ENCODE data around the gene WDR70.

Gene WDR70

DNA sequence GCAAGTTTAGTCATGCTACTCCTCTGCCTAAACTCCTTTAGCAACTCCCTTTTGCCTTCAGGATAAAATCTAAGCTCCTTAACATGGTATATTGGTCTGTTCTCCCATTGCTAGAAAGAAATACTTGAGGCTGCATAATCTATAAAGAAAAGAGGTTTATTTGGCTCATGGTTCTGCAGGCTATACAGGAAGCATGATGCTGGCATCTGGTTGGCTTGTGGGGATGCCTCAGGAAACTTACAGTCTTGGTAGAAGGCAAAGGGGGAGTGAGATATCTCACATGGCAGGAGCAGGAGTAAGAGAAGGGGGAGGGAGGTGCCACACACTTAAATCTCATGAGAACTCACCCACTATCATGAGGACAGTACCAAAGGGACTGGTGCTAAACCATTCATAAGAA lies 315.7 kb downstream of the WDR70 start:
- DNase-seq = no peak

GRCh38 chr5:37695647-37696046 lies 316.5 kb downstream of the WDR70 start:
- DNase-seq = no peak

DNA sequence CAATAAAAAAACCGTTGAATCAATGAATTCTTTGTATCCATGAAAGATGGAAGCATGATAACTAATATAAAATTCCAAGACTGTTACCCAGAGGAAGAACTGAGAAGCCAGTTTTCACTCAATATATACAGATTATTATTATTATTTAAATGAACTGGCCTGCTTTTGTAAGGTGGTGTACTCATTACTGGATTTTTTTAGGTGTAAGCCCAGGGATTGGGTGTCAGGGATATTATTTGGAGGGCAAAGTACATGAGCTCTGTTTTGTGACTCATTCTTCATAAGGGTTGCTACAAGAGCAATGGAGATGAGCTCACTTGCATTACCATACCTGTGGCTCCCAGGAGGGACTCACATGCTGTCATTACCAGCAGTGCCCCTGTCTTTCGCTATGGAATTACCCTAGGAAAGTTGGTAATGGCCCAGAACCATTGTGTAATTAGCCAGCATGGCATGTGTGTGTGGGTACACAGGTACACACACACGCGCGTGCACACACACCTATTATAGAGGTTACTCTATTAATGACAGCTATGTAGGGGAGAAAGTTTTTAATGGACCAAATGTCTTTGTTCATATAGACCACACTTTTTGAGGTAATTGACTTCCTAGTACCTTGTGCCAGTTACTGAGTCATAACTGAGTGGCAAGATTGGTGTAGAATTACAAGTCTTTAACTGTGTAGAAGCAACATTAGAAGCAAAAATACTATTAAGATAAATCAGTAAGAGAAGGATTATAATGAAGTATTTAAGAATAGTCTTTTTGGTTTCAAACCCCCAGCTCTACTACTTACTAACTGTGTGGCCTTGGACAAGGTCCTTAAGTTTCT lies 317.3 kb downstream of the WDR70 start:
- DNase-seq = peak; percentile 8 to 11

DNA sequence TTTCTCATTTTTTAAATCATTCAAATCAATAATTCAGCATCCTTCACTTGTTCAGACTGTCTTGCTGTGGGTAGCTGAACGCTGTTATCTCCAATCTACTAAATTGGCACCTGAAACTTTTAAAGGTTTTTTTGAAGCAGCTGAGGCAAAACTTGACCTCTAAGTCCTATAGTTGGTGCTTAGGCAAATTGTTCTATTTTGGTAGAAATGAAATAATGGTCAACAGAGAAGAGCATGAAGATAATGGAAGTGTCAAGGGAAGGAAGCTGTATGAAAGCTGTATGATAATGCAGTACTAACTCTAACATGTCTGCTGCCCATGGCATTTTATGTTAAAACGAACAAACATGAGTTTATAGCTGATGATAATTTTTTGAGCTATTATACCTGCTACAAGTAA lies 322.8 kb downstream of the WDR70 start:
- no peak for DNase-seq

DNA sequence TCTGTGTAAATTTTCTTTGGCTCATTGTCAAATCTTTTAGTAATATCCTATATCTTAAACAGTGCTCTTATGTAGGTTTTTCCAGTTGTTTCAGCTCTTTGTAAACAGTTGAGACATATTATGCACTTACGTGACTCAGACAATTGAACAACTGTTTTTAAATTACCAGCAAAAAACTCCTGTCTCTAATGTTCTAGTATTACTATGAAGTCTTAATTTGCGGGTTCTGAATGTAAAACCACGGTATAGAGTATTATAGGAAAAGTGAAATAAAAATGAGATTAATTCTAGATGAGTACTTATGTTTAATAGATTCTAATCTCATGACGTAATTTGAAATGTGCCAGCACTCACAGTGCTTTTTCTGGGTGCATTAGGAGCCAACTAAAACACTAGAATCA lies 324.7 kb downstream of the WDR70 start:
- DNase-seq = no peak

- DNase-seq = no peak
These were observed 325.3 kb downstream of the WDR70 start for GRCh38 chr5:37704406-37704805.

GRCh38 chr5:37709020-37709419 lies 329.9 kb downstream of the WDR70 start:
- DNase-seq = no peak

DNA sequence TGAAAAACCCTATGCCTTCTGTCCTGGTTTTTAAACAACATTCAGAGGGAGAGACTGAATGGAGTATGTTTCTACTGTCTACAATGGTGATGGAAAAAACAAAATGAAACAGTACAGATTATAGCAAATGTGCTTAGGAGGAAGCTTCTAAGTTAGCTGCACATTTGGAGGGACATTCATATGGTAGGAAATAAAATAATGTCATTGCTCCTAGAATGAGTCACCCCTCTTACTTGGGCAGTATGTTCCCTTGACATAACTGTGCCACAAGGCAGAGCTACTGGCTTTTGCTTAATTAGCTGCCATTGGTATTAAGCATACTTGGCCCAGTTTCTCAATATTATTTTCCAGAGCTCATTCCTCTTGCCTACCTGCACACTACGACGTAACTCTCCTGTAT lies 331.8 kb downstream of the WDR70 start:
- no peak for DNase-seq

DNA sequence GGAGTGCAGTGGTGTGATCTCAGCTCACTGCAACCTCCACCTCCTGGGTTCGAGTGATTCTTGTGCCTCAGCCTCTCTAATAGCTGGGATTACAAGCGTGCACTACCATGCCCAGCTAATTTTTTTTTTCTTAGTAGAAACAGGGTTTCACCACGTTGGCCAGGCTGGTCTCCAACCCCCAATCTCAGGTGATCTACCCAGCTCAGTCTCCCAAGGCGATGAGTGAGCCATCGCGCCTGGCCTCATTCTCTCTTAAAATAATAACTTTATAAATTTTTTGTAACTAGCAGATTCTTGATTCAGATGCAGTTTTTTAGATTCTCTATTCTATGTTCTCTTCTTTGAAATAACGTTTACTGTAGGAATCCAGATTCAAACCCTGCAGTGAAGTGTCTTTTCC lies 333.6 kb downstream of the WDR70 start:
- DNase-seq = no peak

DNA sequence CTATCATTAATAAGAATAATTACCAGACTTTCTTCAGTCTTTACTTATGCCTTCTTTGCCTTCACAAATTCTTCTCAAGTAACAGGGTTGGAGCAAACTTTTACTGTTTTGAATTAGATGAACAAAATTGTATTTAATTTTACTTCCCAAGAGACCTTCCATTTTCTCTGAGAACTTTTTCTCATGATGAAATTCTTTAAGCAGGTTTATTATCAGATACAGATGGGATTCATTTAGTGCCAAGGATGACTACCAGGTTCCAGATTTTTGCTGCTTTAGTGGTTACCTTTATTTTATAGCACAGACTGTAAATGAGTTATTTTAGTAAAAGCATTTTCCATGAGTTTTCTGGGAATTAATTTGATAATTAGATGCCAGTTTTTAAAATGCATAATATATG lies 335.6 kb downstream of the WDR70 start:
- DNase-seq = no peak

DNA sequence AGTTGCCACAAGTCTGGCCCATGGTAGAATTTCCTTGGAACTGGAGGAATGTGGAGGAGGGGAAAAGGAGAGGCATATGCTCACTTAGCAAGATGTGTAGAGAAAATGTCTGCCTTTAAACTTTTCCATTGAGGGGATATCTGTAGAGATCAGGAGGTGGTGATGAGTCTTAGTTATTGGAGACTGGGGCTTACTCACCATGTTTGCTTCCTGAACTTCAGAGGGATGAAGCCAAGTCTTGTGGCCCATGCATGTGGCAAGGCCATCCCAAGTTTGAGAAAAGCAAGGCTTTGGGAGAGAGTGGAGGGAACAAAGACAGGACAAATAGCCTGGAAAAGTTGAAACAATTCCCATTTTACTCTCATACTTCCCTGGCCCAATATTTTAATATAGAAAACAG lies 336.2 kb downstream of the WDR70 start:
- DNase-seq = no peak

- DNase-seq = no peak
These were observed 336.9 kb downstream of the WDR70 start for GRCh38 chr5:37715992-37716391.

- no peak for DNase-seq
These were observed 337.3 kb downstream of the WDR70 start for GRCh38 chr5:37716405-37716804.

DNA sequence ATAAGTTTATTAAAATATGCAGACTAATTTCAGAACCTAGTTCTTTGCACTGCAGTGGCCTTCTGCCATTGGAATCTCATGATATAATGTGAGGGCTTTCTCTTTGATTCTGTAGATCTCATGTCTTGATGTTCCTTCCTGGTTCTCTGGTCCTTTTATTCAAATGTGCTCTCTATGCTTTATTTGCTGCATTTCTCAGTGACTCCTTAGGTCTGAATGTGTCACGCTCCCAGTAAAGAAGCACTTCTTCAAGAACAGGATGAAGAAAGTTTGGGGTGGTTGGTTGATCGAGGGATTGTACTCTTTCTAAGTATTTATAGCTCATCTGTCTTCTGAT lies 338.1 kb downstream of the WDR70 start:
- DNase-seq = no peak

DNA sequence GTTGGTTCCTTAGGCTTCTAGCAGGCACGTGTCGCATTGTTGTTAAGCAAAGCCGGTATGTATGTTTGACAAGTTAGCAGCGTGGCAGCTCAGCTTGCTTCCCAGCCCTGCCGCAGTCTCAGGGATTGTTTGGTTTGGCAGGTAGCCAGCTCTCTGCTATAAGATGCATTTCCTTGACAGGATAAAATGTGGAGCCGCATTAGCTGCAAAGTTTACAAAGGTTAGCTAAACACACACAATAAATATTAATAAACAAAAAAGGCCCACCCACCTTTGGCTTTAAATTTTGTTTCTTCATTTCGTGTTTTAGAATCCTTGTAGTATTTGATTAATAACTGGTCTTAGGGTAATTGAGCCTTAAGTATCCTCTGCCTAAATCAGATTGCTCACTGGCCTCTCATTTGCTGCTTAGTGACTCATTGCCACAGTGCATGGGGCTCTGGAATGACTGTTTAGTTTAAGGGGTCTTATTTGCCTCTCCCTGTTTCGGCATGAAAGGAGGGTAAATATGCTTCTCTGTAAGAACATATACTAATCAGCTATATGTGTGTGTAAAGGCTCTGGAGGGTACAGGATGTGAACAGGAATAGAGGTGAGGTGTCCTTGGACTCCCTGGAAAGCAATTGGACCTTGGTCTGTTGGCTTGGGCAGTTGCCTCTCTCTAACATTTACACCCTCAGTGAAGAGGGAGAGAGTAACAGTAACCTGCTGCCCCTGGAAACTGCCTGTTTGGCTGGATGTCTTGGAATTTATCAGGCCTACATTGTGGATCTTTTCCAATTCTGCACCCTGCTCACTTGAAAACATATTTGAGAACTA lies 338.7 kb downstream of the WDR70 start:
- DNase-seq = no peak

DNA sequence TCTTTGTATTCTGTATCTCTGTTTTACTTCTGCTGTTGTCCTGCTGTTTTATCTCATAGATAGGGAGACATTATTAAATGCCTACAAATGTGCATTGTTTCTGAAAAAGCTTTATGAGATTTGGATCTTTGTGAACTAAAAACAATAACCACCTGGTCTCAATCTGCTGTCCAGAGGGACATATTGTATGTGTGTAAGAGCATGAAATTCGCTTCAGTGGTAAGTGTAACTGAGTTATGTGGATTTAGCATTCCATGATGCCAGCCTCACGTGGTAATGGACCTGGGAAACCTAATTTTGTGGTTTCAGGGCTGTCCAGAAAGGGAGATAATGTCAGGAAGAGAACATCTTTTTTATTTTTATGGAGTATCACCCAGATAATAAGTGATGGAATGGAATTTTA lies 341.4 kb downstream of the WDR70 start:
- DNase-seq = no peak

GRCh38 chr5:37721447-37721871 lies 342.3 kb downstream of the WDR70 start:
- peak; percentile 29 to 51 for DNase-seq

DNA sequence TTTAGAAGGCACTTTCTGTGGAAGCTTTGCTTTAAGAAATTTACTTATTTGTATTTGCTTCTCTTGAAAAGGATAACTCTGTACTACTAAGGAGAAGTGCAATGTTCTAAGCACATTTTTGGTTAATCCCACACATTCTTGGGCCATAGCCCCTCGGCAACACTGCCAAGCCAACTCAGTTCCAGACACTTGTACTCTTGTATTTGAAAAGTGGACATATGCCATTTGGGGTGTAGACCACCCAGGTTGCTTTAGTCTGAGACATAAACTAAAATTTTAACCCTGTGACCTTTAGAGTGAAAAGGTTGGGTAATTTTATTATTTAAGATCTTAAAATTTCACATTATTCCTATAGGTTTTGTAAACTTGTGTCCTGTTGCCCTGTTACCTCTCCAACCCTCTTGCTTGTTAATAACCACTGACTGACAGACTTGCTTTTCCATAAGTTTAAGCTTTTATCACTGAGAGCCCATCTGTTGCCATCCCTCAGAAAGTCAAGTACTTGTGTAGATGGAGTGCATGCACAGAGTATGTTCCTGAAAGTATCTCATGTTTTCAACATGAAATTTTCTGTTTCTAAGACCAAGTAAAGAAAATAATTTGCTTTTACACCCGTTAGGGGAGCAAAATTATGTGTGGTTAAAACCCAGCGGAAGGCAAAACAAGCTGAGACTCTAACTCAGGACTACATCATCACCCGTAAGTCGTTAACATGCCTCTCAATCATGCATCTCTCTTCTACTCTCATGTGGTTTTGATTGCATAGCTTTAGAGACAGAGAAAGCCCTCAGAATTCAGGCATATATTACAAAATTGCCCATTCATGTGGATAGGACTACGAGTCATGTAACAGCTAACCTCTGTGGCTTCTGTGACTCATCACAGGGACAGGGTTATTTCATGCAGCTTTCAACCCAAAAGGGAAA lies 343.4 kb downstream of the WDR70 start:
- peak; percentile 65 to 71 for DNase-seq

GRCh38 chr5:37723162-37723961 lies 344.2 kb downstream of the WDR70 start:
- DNase-seq = peak in 1 of 2 experiments; percentile 15

DNA sequence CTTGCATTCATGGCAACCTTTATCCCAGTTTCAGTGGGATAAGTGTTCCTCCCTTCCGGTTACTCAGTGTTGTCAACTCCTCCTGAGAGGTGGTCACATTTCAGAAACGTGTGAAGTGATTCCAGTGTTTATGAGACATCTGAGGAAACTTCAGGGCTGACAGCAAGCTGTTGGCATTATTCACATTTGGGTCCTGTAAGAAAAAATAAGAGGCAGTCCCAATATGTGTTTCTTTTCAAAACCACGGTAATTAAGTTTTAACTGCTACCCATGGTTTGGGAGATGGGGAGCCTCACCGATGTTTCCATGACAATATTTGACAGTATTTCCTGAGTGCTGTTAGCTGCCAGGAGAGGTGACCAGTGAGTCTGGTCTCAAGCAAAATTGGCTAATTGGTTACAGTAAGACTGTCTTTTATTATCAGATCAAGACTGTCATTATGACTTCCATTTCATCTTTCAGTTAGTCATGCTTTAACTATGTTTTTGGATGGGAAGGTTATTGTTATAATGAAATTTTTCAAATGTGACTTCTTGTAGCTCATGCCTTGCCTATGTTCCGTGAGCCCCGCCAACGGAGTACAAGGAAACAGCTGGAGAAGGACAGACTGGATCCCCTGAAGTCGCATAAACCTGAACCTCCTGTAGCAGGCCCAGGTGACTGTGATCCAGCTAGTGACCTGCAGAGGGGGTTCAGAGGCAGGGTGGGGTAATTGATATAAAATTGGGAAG lies 345.4 kb downstream of the WDR70 start:
- no peak for DNase-seq

DNA sequence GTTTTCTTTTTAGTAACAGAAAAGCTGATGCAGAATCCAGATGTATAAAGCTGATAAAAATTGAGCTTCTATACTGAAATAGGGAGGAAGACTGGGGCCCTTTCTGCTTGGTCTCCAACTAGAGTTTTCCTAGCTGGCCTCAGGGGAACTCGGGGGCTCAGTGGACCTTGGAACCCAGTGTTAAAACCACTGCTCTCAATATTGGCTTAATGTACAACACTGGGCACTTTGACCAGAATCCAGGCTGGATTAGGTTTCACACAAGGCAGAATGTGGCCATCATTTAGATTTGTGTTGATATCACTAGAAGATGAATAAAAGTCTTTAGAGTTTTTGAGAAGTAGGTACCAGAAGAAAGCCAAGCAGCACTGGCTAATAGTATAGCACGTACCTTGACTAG lies 346.1 kb downstream of the WDR70 start:
- no peak for DNase-seq

DNA sequence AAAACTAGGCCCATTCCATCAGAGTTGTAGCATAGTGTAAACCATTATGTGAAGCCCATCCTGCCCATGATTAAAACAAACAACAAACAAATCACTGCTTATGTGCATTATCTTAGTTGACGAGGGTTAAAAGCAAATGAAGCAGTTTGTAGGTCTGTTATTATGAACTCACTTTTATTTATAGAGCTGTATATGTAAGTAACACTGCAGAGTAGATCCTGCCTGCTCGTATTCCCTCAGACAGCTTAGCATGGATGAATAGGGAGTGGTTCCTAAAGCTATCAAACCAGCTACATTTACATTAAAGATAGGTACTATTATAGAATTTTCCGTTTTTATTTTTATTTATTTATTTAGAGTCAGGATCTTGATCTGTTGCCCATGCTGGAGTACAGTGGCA lies 348.1 kb downstream of the WDR70 start:
- DNase-seq = no peak

All from Kasumi-1 (cell line).